Stimulated activated CD4-positive, alpha-beta T cell treated with anti-CD3 and anti-CD28 coated beads, Interleukin-15, amount 100 ng/mL, for 48 hours (primary cell): Measurements from ENCODE around the gene SLC7A14.

Experiments used
- DNase-seq, 2 donors: peaks; one replicate each; pipeline ENCODE4 v3.0.0-alpha.2; 2020; ENCODE audit warnings: low read depth in 2 of 2

The SLC7A14 gene

DNA sequence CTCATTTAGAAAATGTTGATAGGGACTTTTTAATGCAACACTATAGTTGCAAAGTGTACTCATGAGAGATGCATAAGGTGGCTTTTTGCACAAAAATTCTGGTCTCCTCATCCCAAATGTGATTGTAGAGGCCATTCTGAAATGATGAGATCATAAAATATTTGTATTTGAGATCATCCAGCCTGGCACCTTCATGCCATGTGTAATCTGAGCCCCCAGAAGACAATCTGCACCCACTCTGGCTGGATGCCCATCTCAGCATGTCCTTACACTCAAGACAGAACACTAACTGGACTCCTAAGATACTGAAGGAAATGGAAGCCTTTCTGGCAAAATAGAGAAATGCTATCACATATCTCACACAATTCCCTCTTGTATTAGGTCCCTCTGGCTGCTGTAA lies 49.2 kb downstream of the SLC7A14 start:
- no peak for DNase-seq

DNA sequence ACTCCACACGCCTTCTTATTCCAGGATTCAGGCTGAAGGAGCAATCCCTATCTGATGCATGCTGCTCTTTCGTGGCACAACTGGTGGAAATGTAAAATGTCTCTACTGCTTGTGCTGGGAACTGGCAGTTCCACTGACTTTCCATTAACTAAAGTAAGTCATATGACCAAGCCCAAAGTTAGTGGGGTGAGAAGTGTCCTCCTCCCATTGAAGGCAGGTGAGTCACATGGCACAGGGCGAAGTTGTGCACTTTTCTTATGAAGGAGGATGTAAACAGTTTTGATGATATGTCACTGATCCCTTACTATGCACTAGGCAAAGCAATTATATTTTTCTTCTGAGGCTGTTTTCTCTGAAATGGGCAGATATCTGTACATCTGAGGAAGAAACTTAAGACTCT lies 51.6 kb downstream of the SLC7A14 start:
- DNase-seq, result no peak

DNA sequence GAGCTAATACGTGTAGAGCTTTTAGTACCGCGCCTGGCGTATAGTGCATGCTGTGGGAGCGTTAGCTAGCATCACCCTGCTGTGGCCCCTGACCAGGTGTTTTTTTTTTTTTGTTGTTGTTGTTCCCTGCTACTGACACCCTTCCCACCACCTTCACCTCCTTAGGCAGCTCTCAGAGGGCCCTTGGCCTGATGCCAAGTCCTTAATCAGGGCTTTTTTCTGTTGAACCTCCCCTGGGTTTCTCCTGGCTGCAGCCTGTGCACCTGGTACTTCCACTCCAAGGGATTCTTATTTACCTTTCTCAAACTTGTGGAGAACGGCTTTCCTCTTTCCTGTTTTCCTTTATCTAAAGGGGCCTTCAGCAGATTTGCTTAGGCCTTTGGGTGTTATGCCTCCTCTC lies 53.3 kb downstream of the SLC7A14 start:
- no peak for DNase-seq

DNA sequence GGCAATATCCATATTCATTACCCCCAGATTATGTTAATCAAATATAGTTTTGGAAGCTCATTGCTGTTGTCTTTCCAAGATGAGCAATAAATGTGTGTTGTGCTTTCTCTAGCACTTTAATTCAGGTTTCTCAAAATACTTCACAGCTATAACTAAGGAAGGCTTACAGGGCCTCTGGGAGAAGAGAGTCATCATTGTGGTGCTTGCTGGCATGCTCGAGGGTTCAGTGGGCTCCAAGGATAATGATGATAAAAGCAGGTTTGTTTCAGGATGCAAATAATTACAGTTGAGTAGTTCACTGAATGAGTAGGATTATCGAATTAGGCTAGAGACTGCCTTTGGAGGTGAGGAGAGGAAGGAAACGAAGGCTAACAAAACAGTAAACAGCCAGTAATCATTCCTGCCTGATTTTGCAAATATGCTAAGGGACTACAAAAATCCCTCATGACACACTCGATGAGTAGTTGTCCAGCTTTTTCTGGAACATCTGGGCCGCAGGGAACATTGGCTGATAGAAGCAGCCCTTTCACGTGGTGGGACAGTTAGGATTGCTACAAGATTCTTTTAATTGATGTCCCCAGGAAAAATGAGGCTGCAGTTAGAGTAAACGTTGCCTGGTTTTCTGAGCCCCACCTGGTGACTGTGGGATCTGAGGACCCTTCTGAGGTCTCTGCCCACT lies 54.1 kb downstream of the SLC7A14 start:
- no peak for DNase-seq

DNA sequence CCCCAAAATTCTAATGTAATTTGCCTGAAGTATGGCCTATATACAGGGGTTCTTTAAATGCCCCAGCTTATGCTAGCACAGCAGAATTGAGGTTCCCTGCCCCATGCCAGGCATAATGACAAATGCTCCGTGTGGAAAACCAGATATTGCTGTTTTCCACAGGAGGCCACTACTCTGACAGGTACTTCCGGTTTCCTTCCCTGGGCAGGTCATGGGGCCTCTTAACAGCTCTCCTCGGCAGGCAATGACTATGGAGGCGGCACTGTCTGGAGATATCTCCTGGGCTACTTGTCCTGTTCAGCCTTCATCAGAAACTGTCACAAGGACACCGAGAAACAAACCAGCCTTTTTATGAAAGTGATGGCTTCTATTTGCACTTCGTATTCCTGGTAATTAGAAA lies 54.8 kb downstream of the SLC7A14 start:
- DNase-seq, result no peak

DNA sequence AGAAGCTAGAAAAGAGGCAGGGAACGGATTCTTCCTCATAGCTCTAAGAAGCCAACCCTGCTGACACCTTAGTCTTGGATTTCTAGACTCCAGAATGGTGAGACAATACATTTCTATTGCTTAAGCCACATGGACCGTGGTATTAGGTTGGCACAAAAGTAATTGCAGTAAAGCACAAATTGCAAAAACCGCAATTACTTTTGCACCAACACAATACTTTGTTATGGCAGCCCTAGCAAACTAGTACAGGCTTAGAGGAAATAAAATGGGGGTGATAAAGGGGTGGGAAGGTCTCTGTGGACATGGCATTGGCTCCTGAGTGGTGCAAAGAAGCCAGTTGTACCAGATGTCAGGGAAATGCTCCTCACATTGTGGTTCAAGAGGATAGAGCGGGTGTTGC lies 56.0 kb downstream of the SLC7A14 start:
- DNase-seq, result no peak

DNA sequence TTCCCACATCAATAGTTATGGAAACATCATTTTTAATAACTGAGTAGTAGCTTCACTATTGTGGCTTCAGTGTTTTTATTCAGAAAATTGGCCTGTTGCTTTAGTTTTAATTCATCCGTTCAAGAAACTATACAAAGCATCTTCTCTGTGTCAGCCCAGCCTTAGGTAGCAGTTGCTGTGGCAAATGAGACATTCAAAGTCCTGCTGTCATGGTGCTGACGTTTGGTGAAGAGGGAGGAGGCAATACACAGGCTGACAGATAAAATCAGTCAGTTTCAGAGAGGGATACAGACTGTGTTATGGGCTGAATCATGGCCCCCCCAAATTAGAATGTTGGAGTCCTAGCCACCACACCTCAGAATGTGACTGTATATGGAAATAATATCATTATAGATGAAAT lies 56.5 kb downstream of the SLC7A14 start:
- no peak for DNase-seq

DNA sequence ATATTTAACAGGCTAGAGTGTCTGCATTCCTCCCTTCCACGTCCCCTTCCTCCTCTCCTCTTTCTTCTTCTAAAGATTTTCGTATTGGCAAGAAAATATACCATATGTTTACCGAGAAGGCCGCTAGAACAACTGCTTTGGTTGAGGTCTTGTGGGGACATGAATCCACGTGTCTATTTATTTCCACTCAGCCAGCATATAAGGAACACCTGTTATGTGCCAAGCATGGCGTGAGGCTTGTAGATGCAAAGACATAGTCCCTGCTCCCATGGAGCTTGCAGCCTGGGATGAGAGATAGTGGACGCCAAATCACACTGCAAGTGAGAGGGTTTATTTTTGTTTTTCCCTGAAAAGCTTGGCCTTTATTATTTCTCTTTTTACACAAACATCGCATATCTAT lies 57.1 kb downstream of the SLC7A14 start:
- DNase-seq, result no peak

DNA sequence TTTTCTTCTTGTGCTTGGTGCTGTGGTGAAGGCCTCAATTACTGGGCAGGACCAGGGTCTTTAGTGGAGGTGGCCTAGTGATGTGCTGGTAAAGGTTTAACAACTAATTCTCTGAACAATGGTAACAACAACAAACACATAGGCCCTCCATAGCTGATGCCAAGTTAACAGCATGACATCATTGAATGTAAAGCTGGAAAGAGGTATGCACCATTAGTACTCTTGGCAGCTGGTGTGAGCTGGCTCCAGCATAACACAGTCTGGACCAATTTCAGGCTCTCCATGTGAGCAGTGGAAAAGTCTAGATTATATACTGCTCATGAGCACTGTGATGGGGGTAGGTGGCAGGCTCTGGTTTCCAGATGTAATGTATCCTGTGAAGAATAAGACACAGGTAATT lies 61.8 kb downstream of the SLC7A14 start:
- DNase-seq, result no peak

DNA sequence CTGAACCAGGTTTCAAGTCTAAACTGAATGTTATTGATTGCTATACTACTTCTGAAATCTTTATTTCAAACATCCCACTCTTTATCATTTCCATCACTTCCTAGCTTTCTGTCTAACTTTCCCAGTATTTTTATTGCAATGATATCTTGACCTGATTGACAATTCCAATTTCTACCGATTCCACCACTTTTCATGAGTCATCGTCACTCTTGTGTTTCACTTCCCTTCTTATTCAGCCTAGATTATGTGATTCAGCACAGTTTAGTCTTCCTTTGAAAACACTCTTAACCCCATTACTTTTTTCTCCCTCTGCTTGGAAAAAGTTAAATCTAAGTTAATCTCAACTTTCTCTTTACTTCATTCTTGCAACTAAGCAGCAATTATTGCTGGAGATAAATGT lies 62.6 kb downstream of the SLC7A14 start:
- no peak for DNase-seq

DNA sequence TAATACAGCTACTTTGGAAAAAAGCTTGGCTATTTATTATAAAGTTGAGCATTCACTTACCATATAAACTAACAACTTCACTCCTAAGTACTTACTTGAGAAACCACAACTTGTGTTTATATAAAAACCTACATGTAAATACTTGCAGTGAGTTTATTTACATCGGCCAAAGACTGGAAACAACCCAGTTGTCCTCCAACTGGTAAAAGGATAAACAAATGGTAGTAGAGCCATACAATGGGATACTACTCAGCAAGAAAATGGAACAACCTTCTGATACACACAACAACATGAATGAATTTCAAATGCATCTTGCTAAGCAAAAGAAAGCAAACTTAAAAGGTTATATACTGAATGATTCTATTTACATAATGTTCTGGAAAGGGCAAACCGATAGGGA lies 63.7 kb downstream of the SLC7A14 start:
- no peak for DNase-seq

DNA sequence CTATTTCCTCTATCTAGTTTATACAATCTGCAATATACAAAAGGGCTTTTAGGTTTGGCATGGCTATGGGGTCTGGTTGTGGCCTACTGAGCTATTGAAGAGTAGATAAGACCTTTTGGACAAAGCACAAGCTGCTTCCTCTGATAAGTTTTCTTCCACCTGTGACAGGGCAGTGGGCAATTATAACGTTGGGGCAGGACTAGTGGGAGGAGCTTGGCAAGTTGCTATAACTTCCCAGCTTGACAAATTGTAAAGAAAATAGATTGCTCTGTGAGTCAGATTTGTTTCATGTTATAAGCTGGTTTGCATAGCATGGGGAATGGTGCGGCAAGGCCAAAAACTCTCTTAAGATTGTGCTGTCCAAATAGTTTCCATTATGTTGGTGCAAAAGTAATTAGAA lies 64.9 kb downstream of the SLC7A14 start:
- DNase-seq, result no peak

DNA sequence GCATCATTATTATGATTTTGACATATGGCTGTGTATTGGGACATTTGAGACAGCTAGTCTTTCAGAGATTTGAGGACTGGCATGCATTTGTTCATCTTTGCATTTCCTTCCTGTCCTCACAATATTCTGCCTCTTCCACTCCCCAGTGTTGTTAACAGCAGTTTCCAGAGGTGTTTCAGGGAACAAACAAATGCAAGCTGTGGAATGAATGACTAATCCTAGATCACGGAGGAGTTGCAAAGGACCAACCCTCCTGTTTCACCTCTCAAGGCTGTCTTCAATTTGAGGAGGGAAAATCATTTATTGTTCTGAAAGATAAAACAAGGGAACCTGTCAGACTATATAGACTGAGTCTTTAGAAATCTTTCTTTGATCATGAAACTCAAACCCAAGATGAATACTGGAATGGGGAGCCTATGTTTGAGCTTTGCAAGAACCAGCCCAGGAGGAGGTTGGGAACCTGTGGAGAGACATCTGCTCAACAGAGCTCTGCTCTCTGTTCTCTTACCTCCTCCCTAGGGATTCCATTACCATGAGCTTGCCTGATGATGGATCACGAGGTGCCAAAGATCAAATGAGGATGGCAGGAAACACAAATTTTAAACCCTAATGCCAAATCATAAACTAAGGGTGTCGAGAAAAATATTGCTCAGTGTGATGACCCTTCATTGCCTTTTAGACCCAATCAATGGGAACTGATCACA lies 68.5 kb downstream of the SLC7A14 start:
- DNase-seq, result no peak

DNA sequence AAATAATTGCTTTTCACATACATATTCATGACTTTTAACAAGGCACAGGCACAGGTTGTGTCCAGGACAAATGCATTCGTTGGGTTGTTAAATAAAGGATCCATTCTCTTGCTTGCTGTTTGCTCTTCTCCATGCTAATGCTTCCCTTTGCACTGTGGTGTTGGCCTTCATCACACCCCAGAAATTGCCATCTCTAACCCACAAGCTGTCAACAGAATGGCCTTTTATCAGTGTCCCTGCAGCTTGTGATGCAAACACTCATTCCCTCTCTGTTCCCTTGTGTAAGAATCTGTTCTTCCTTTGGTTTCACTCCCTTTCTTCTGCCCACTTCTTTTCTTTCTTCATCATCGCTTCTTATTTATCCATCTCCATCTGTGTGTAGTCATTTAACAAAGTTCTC lies 72.2 kb downstream of the SLC7A14 start:
- DNase-seq, result no peak

DNA sequence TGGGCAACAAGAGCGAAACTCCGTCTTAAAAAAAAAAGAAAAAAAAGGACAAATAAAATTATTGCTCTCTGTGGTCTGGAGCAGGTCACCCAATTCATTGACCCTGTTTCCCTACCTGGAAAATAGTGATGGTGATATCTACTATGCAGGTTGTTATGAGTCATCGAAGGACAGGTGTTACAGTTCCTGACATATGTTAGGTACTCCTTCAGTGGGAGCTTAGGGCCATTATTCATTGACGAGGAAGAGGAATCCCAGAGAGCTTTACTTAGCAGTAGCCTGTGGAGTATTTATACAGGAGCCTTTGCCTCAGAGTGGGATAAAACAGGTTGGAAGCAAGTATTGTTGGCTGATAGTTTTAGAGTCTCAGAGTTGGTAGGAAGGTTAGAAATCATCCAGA lies 74.5 kb downstream of the SLC7A14 start:
- no peak for DNase-seq

DNA sequence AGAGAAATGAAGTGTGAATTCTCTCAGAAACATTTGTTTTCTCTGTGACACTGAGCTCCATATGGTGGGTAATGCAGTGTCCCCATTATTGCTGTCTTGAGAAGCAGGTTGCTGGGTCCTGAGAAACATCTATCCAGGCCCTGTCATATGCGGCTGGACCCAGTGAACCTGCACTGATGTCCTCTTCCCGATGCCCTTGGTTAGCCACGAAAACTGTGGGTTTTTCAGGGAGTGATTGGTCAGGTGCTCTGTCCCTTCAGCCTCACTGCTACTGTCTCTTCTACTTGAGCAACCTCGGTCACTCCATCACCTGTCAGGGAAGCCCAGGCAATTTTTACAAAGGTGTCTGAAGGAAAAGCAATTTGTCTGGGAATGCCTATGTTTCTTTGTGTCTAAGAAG lies 77.0 kb downstream of the SLC7A14 start:
- DNase-seq, result no peak

DNA sequence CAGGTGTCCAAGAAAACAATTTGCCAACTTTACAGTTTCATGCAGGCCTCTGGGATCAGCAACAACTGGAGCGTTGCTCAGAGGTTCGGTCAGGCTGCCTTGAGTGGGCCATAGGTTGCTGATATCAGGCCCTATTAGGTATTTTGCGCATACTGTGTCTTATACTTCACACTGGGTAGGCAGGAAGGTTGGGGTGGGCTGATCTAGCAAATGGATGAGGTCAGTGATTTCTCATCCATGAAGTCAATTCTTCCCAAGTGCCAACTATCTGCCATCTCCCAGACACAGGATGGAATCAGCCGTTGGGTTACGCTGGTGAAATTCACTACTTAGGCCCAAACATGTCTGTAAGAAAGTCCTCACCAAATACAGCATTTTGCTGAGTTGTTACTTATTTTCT lies 77.6 kb downstream of the SLC7A14 start:
- no peak for DNase-seq

DNA sequence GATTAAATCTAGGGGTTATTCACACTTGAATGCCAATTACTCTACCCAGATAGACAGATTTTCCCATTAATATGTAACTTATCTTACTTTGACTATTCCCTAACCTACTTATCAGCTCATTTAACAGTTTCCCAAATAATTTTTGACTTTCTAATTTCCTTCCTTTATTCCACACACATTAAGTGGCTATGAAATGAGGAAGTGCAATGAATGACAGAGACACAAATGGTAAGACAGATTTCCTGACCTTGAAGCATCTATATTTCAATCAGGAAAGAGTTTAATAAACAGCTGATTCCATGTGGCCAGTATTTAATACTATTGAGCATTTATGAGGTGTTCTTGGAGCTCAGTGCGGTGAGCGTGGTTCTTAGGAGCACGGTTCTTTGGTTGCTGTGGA lies 78.8 kb downstream of the SLC7A14 start:
- no peak for DNase-seq

DNA sequence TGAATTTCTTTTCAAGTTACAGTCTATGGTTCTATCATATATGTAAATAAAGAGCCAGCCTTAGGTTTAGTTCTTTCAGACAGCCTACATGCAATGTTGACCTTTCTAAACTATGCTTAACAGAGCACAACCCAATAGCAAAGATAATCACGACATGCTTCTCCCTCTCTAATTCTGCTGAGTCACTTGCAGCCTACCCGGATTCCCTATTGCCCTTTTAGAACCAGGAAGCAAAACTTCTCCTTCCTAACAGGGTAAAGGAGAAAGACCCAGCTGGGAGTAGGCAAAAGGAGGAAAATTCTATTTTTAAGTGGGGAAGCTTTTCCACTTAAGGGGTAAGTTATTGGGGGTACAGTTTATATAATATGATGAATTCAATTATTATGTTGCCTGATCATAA lies 79.3 kb downstream of the SLC7A14 start:
- no peak for DNase-seq

DNA sequence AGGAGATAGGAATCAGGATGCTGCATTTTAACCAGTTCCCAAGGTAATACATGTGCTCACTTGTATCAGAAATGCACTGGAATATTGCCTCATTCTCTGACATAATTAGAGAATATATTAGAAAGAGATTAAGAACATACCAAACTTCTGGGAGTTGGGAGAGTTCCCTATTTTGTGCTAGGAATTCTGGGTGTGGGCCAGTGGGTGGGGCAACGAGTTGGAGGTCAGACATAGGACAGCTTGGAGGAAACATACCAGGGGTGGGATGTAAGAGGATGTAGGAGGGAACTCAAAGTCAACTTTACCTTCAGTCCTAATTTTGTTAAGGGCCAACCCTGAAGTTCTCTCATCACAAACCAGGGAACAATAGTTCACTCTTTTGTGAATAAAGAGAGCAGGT lies 83.6 kb downstream of the SLC7A14 start:
- DNase-seq, result no peak

DNA sequence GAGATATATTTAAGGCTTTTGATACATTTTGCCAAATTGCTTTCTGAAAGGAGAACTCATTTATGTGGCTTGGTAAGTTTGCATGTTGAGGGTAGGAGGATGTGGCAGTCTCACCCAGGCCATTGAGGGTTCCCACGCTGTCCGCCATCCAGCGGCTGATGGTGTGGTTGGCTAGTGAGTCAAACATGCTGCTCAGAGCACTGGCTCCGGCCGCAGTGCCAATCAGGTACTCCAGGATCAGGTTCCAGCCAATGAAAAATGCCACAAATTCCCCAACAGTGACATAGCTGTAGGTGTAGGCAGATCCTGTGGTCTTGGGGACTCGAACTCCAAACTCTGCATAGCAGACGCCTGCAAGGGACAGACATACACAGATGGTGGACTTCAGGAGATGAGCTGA lies 84.9 kb downstream of the SLC7A14 start:
- no peak for DNase-seq

DNA sequence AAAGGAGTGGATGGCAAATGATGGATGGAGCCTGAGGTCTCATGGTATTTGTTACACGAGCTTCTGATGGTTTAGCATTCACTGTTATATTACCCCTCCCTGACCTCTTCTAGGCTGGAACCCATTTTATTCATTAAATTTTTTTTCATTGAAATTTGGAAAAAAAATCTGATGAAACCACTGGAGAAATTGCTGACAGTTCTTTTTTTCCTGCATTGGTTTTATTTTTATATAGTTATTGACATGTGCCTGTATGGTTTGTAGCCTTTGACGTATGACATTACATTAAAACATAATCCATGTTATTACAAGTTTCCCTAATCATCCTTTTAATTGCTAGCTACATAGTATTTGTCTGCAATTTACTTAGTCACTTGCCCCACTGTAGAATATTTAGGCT lies 85.4 kb downstream of the SLC7A14 start:
- DNase-seq, result no peak

DNA sequence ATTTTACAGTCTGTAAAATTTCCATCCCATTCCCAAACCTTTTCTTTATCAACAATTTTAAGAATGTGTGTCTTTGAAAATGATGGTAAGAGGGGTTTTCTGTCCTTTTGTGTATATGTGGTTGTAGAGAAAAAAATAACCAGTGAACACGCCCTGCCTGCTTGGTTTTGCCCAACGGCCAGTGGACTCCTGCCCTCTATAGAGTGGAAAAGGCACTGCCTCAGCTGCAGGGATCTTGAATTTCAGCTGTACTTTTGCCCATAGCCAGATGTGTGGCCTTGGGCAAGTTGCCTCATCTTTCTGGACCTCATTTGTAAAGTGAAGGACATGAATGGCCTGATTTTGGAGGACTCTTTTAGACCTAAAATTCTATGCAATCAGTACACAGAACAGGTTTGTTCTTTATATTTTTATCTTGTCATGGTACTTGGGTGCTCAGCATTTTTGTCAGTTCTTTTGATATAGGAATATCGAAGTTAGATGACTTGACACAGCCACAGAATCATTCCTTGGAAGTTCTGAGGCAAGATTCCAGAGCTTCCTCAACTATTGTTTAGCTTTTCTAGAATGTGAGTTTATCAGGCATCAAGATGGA lies 86.2 kb downstream of the SLC7A14 start:
- no peak for DNase-seq
